Measurements from ENCODE around the gene PBX4.

- TF ChIP-seq EP300 (IDR thresholded peaks at IDR 0.05) (no peak), POLR2A (IDR thresholded peaks at IDR 0.05) (no peak), CTCF (IDR thresholded peaks at IDR 0.05) (no peak), POLR2AphosphoS5 (IDR thresholded peaks at IDR 0.05) (no peak)
Measured at GRCh38 chr19:19649155-19649554, 30.7 kb upstream of the PBX4 start.

Data from stomach (tissue), 4 donors.